SKM-1 treated with dmso at 0.1 percent for 144 hours (cell line): ENCODE data around the gene B2M.
"Not testable (repeated sequence)": the region's sequence is repeated elsewhere in the genome, so short reads cannot be mapped to it uniquely, and the experiment has no call there.

Experiments
- DNase-seq: peaks from one replicate; lab custom pipeline; 2025; ENCODE audit not compliant: unreplicated experiment; lab: John Stamatoyannopoulos, UW

B2M gene

GRCh38 chr15:44711096-44711742 lies at the start of gene B2M, which contains the start of gene PATL2:
TSS of gene B2M (plus strand) at chr15:44711517. CDS start at chr15:44711547, 30 bp downstream.
TSS of gene PATL2 (minus strand) at chr15:44711323. CDS start at chr15:44676490, 34,833 bp downstream.
- DNase-seq, result peak; percentile 95

- no peak for DNase-seq
Observed at GRCh38 chr15:44661576-44661975, 49.7 kb upstream of the B2M start.

GRCh38 chr15:44662478-44663409 lies 48.6 kb upstream of the B2M start:
- peak; percentile 56 for DNase-seq

- DNase-seq, result peak; percentile 97
Observed at GRCh38 chr15:44663410-44664308, 47.7 kb upstream of the B2M start, which contains the start of gene SPG11. TSS of gene SPG11 (minus strand) at chr15:44663662. CDS start at chr15:44663647, 15 bp downstream.

GRCh38 chr15:44666210-44667038 lies 44.9 kb upstream of the B2M start:
- DNase-seq, result no peak

- DNase-seq, result no peak
Observed at GRCh38 chr15:44667039-44667360, 44.3 kb upstream of the B2M start.

- DNase-seq, result no peak
Observed at GRCh38 chr15:44668921-44669320, 42.4 kb upstream of the B2M start.

- DNase-seq, result no peak
Observed at GRCh38 chr15:44670087-44670950, 41.0 kb upstream of the B2M start.

GRCh38 chr15:44673639-44674038 lies 37.7 kb upstream of the B2M start:
- DNase-seq, result no peak

- no peak for DNase-seq
Observed at GRCh38 chr15:44675911-44676310, 35.4 kb upstream of the B2M start.

- DNase-seq, result no peak
Observed at GRCh38 chr15:44676676-44677075, 34.6 kb upstream of the B2M start.

GRCh38 chr15:44682211-44682610 lies 29.1 kb upstream of the B2M start:
- peak; percentile 21 for DNase-seq

- DNase-seq, result not testable (repeated sequence)
Observed at GRCh38 chr15:44682809-44683682, 28.3 kb upstream of the B2M start.

GRCh38 chr15:44689318-44689717 lies 22.0 kb upstream of the B2M start:
- DNase-seq, result not testable (repeated sequence)

GRCh38 chr15:44690245-44690644 lies 21.1 kb upstream of the B2M start:
- not testable (repeated sequence) for DNase-seq

- DNase-seq, result no peak
Observed at GRCh38 chr15:44692659-44693058, 18.7 kb upstream of the B2M start.

- DNase-seq, result no peak
Observed at GRCh38 chr15:44694416-44694815, 16.9 kb upstream of the B2M start.

- no peak for DNase-seq
Observed at GRCh38 chr15:44695294-44695693, 16.0 kb upstream of the B2M start.
